ENCODE data around the gene HORMAD2.

DNA sequence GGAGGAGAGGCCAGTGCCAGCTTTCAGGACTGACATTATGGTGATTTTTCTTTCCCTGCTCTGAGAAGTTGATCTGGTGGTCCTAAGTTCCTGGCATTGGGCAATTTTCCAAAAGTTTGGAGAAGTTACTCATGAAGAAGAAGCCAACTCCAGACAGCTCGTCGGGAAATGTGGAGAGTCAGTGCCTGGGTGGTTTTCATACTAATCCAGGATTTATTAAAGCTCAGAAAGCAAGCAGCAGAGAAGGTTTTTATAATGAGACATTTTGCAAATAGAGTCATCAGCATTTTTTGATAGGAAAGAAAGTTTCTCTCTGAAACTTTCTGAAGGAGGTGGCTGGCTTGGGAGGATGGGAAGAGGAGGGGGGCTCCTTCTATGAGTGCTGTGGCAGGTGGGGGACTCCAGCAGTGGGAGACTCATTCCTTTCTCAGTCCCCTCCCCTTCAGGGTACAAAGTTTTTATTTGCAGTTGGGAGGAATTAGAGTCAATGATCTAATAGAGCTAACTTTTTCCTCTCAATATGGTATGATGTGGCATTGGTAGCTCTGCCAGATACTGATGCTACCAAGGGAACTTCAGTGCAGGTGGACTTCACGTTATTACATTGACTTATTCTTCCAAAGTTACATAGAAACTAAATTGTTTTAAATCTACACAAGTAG lies 110.9 kb downstream of the HORMAD2 start:
- TF ChIP-seq, protein P1, sequence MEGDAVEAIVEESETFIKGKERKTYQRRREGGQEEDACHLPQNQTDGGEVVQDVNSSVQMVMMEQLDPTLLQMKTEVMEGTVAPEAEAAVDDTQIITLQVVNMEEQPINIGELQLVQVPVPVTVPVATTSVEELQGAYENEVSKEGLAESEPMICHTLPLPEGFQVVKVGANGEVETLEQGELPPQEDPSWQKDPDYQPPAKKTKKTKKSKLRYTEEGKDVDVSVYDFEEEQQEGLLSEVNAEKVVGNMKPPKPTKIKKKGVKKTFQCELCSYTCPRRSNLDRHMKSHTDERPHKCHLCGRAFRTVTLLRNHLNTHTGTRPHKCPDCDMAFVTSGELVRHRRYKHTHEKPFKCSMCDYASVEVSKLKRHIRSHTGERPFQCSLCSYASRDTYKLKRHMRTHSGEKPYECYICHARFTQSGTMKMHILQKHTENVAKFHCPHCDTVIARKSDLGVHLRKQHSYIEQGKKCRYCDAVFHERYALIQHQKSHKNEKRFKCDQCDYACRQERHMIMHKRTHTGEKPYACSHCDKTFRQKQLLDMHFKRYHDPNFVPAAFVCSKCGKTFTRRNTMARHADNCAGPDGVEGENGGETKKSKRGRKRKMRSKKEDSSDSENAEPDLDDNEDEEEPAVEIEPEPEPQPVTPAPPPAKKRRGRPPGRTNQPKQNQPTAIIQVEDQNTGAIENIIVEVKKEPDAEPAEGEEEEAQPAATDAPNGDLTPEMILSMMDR (conservative IDR thresholded peaks at IDR 0.05; ENCODE audit: low read length) = no peak
- TF ChIP-seq EZH2phosphoT487 (IDR thresholded peaks at IDR 0.05; ENCODE audit: borderline replicate concordance) = no peak
